ENCODE results near the gene IL6R. TPM values are rescaled to one million over a fixed set of nuclear protein-coding genes. Genes with fewer than 3 reads are reported as not detected.
A peak's percentile ranks its signal among the peaks of the same experiment; 100 is the strongest.

Gene IL6R
- total RNA-seq, 1 donor from 2014 or later: 3.3 TPM

DNA sequence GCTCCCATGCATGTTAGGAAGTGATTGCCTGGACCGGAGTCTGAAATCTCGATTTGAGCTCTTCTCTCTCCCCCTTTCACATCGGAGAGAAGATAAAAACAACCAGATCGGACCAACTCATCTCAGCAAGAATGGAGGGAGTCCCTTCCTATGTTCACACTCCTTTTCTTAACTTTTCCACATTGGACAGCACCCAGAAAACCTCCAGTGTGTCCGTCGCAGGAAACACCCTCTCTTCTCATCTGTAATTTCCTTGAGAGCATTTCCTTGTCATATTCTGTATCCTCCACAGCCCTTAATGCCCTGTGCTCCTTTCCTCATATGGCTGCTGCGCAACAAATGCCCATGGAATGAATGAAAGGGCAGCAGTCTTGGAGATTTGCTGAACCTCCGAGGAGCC lies 95.4 kb downstream of the IL6R start:
- FAIRE-seq (no peak), DNase-seq (ENCODE audit: low spot score in 2 of 2) (no peak)

DNA sequence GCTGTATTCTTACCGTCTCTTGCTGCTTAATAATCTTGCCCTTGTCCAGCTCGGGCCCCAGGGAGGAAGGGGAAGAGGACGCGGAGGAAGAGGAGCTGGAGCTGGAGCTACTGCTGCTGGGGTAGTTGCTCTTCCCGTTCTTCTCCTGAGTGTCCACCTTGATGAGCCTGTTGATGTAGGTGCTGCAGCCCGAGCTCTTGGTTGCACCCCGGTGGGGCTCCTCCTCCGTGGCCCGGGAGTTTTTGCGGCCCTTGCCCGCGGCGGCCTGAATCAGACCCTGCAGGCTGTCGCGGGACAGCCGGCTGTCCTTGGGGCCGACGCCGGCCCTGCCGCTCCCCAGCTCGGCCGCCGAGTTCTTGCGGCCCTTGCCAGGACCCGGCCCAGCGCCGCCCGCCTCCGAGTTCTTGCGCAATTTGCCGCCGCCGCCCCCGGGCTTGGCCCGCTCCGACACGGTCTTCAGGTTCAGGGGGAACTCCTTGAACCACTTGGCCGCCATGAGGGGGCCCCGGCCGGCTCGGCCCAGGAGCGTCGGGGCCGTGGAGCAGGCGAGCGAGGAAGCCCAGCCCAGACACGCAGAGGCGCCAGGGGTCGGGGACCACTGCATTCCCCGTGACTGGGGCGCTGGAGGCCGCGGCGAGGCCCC lies 96.4 kb downstream of the IL6R start:
- peak; percentile 24 to 33 for DNase-seq (ENCODE audit: low spot score in 2 of 2)
- FAIRE-seq: no peak

DNA sequence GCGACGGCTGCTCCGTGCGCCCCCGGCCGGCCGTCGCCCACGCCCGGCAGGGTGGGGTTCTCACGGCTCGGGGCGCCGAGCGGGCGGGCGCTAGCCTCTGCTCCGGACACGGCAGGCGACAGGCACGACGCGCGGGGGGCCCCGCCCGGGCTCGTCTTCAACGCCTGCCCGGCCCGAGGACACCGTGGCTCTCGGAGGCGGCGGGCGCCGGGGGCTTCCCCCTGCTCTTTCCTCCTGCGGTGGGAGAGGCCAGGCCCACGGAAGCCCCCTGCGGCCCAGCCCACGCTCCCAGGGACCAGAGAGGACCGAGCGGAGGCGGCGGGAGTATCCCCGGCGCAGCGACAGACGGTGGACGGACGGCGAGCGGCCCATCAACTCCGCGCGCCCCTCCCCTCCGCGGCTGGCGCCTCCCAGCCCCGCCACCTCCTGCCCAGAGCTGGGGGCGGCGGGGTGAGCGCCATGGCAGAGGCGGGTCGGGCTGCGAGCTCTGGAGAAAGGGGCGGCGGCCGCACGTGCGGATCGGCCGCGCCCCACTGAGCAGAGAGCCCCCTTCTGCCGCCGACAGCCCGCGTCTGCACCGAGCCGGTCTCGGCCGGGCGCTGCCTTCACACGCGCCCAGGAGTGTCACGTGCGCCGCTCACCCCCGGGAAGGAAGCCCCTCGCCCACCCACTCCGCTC lies 97.1 kb downstream of the IL6R start, which contains the start of the genes SHE and TDRD10:
SHE (minus strand) TSS at position 347 of the 678 bp plus-strand sequence. CDS start 386 bp downstream, outside the sequence.
TDRD10 (plus strand) TSS at position 154 of the 678 bp plus-strand sequence. CDS start 4,685 bp downstream, outside the sequence.
- no peak for FAIRE-seq
- DNase-seq (ENCODE audit: low spot score in 2 of 2): peak; percentile 28 to 42

DNA sequence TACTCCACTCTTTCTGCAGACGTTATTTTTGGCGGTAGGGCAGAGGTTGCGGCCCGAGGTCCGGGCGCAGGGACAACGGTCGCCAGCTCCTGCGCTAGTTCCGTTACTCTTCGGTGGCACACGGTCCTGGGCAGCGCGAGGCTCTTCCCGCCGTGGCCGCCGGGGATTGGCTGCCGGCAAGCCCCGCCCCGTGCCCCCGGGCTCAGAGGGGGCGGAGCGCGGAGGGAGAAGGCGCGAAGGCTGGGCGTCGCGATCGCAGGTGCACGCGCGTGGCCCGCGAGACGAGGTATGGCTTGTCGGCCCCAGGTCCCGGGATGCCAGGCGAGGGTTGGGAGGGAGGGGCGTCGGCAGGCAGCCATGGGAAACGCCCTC lies 97.6 kb downstream of the IL6R start:
- DNase-seq (ENCODE audit: low spot score in 2 of 2) (no peak), FAIRE-seq (no peak)

DNA sequence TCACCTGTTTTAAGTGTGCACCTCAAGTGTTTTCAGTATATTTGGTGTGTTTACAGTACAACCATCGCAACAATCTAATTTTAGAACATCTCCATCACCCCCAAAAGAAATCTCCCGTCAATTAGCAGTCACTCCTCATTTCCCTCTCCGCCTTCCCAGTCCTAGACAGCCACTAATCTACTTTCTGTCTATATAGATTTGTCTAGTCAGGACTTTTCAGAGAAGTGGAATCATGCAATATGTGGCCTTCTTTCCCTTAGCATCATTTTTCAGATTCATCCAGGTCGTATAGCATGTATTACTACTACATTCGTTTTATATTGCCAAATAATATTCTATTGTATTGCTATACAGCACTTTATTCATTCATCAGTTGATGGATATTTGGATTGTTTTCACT lies 98.8 kb downstream of the IL6R start:
- FAIRE-seq: no peak

DNA sequence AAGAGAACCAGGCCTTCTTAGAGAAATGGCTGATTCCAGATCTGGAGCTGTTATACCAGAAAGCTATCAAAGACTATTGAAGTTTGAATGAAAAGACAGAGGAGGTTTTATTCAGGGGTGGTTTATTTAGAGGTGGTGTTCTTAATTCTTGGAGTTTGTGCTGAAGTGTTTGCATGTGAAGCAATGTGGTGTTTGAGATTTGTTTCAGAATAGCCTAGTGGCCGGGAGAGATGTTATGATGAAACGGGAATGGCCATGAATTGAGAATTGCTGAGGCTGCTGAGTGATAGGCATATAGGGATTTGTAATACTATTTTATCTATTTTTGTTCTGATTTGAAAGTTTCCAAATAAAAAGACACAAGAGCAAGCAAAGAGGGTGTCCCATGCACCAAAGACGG lies 107.6 kb downstream of the IL6R start:
- no peak for FAIRE-seq

More for the DNA sequence above, 98.8 kb downstream of the IL6R start:
- DNase-seq (ENCODE audit: low spot score in 2 of 2): no peak

DNA sequence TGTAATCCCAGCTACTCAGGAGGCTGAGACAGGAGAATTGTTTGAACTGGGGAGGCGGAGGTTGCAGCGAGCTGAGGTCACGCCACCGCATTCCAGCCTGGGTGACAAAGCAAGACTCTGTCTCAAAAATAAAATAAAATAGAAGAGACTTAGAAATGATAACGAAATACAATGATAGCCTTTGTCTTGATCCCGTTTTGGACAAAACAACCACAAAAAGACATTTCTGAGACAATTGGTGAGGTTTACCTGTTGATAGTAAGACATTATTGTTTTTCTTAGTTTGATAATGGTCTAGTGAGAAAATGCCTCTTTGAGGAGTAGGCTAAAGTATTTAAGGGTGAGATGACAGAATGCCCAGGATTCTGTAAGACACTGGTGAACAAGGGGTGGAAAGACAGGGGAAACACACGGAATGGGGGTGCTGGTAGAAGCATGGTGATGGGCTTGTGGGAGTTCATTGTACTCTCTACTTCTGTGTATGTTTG lies 109.0 kb downstream of the IL6R start:
- DNase-seq (ENCODE audit: low spot score in 2 of 2) (no peak), FAIRE-seq (no peak)

More for the DNA sequence above, 107.6 kb downstream of the IL6R start:
- DNase-seq (ENCODE audit: low spot score in 2 of 2): no peak

DNA sequence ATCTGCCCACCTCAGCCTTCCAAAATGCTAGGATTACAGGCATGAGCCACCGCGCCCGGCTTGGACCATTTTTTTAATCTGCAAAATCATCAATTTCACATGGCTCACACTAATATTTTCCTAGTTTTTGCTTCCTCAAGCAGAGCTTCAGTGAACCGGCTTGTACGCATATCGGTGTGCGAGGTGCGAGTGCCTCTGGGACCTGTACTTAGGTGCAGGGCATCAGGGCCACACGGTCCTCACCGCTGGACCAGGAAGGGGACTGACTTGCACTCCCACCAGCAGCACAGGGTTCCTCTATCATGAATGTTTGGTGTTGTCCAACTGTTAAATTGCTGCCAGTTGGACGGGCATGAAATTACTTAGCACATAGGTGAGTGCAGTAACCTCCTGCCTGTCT lies 112.5 kb downstream of the IL6R start:
- DNase-seq (ENCODE audit: low spot score in 2 of 2): no peak
- no peak for FAIRE-seq

Other genes starting within 250 kb of the IL6R start
- gene TPM3, start 213.2 kb upstream of the IL6R start, total RNA-seq: 245 TPM
- not detected for gene CFAP141, start 199.0 kb upstream of the IL6R start, total RNA-seq
- gene UBAP2L, start 184.4 kb upstream of the IL6R start, total RNA-seq: 35.5 TPM
- gene HAX1, start 132.7 kb upstream of the IL6R start, total RNA-seq: 75.8 TPM
- gene AQP10, start 84.2 kb upstream of the IL6R start, total RNA-seq: not detected
- gene ATP8B2, start 79.8 kb upstream of the IL6R start, total RNA-seq: 25.3 TPM
- gene TDRD10, start 96.9 kb downstream of the IL6R start, total RNA-seq: 0.41 TPM
- 2.0 TPM for gene SHE, start 97.1 kb downstream of the IL6R start, total RNA-seq
- 25.3 TPM for gene UBE2Q1, start 153.3 kb downstream of the IL6R start, total RNA-seq
- 17.9 TPM for gene CHRNB2, start 162.4 kb downstream of the IL6R start, total RNA-seq
- gene ADAR, start 202.8 kb downstream of the IL6R start, total RNA-seq: 63.2 TPM